Raji (cell line): ENCODE measurements around the gene CNR2.
A peak's percentile ranks its signal among the peaks of the same experiment; 100 is the strongest.

Experiments
- POLR2A ChIP-seq: IDR thresholded peaks from 2 replicates; pipeline ENCODE4 v1.6.1; 2011; ENCODE audit warnings: low read depth, low read length, control low read depth; ENCODE audit not compliant: insufficient read depth

Gene CNR2

GRCh38 chr1:23913212-23913880 is at the start of gene CNR2:
TSS of gene CNR2 (minus strand) at chr1:23913362. CDS start at chr1:23875617, 37,745 bp downstream.
- TF ChIP-seq POLR2A, result peak; percentile 58

- TF ChIP-seq POLR2A, result no peak
Observed at GRCh38 chr1:23960291-23961020, 47.3 kb upstream of the CNR2 start.

GRCh38 chr1:23959461-23960290 is 46.5 kb upstream of the CNR2 start, which contains the start of gene PNRC2:
TSS of gene PNRC2 (plus strand) at chr1:23959828. CDS start at chr1:23961458, 1,630 bp downstream.
- TF ChIP-seq POLR2A, result peak; percentile 97

GRCh38 chr1:23958810-23959460 is 45.8 kb upstream of the CNR2 start:
- peak; percentile 88 for TF ChIP-seq POLR2A

GRCh38 chr1:23957096-23957495 is 43.9 kb upstream of the CNR2 start:
- TF ChIP-seq POLR2A, result no peak

GRCh38 chr1:23953020-23953419 is 39.9 kb upstream of the CNR2 start:
- TF ChIP-seq POLR2A, result no peak

DNA sequence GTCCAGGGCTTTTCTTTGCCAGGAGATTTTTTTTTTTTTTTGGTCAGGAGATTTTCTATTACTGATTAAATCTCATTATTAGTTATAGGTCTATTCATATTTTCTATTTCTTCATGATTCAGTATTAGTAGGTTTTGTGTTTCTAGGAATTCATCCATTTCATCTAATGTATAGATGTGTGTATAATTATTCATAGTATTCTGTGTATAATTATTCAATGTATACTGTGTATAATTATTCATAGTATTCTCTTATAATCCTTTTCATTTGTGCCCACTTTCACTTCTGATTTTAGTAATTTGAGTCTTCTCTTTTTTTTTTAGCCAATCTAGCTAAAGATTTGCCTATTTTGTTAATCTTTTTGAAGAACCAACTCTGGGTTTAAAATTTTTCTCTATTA is 34.2 kb upstream of the CNR2 start:
- no peak for TF ChIP-seq POLR2A

DNA sequence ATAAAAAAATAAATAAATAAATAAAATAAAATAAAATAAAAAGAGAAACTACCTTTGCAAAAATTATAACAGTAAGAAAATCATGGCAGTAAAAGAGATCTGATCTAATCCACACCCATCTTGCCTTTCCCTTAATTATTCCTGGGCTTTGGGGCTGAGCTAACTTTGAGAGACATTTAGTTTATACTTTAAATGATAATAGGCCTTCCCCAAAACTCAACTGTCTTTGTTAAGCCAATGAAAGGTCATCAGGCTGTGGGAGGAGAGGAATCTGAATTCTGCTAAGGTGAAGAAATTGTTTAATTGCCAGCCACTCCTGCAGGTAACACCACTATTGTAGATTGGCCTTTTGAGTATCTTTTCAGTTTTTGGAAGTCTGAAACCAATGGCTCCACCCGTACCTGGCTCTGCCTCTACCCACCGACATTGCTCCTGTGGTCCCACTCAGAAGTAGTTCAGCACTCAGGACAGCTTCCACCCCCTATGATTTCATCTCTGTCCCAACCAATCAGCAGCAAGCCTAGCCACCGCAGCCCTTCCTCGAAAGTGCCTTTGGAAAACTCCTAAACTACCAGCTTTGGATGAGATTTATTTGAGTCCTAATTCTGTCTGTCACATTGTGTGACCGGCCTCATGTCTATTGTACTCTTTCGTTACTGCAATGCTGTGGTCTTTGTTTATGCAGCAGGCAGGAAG is 23.5 kb upstream of the CNR2 start:
- TF ChIP-seq POLR2A, result no peak

- no peak for TF ChIP-seq POLR2A
Observed at GRCh38 chr1:23931491-23931880, 18.3 kb upstream of the CNR2 start.

GRCh38 chr1:23930861-23931490 is 17.8 kb upstream of the CNR2 start:
- TF ChIP-seq POLR2A, result no peak

DNA sequence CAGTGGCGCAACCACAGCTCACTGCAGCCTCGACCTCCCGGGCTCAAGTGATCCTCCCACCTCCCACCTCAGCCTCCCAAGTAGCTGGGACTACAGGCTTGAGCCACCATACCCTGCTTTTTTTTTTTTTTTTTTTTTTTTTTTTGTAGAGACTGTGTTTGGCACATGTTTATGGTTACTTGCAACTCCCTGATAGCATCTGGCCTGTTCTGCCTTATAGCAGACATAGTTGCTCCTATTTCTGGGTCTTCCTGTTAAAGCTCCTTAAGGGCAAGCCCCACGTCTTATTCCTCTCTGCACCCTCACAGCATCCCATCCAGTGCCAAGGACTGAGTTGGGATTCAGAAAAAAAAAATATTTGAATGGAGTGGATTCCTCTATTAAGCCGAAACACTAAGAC is 17.1 kb upstream of the CNR2 start:
- no peak for TF ChIP-seq POLR2A

- no peak for TF ChIP-seq POLR2A
Observed at GRCh38 chr1:23928789-23929188, 15.6 kb upstream of the CNR2 start.

GRCh38 chr1:23927097-23927496 is 13.9 kb upstream of the CNR2 start:
- TF ChIP-seq POLR2A, result no peak

GRCh38 chr1:23925279-23925678 is 12.1 kb upstream of the CNR2 start:
- no peak for TF ChIP-seq POLR2A

- no peak for TF ChIP-seq POLR2A
Observed at GRCh38 chr1:23924601-23925000, 11.4 kb upstream of the CNR2 start.
